ENCODE measurements around the gene CTNNA3.

Gene CTNNA3

DNA sequence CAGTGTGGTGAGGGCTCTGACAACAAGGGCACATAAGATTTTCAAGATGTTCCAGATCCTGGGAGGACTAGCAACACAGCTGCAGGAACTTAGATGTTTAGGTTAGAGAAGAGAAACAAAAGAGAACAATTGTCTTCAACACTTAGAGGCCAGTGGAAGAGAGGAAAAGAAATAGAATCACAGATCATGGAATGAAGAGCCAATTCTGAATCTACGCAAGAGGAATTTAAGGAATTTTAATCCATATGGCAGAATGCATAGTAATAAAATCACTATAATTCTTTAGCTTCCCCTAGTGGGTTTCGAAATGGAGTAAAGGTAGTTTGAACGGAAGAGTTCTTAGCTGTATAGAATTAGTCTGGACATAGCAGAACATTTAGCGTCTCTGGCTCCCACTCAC, 884.8 kb downstream of the CTNNA3 start:
- no peak for DNase-seq (ENCODE audit: low spot score)

DNA sequence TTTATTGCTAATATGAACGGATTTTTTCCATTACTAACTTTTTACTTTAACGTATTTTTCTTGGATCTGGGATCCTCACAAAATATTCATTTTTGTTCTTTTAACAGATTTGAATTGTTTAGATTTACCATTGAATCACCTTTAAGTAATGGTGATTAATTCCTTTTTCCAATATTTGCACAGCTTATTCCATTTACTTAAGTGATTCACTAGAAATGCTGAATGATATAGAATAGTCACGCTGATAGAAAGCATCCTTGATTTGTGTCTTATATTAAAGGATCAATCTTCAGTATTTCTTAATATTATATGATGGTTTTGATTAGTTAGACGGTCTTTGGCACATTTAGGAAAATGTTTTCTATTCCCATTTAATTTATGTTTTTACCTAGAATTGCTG, 886.6 kb downstream of the CTNNA3 start:
- DNase-seq (ENCODE audit: low spot score): no peak

DNA sequence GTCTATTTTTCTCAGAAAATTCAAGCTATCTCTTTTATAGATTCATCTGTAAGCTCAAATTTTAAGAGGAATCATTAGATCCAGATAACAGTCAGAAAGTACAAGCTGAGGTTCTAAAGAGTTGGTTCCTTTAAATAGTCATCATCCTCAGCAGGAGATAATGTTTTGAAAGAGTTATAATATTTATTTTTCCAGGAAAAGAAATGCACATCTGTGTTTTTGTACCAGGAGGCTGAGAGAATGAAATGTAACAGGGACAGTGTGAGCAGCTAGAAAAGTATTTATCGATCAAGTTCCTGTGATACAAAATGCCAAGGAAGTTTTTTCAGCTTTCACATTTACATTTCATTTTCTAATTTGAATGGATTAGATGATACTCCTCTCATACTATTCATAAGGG, 890.4 kb downstream of the CTNNA3 start:
- DNase-seq (ENCODE audit: low spot score): no peak

DNA sequence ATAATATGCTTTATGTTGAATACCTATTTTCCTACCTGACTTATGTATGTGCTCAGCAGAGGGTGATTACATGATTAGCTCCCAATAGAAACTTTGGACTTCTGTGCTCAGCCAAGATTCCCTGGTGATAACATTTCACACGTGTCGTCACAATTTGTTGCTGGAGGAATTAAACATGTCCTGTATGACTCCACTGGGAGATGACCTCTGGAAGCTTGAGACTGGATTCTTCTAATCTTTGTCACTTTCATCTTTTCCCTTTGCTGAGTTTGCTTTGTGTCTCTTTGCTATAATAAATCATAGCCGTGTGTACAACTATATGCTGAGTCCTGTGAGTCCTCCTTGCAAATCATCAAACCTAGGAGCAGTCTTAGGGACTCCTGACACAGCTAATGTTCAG, 891.0 kb downstream of the CTNNA3 start:
- no peak for DNase-seq (ENCODE audit: low spot score)

DNA sequence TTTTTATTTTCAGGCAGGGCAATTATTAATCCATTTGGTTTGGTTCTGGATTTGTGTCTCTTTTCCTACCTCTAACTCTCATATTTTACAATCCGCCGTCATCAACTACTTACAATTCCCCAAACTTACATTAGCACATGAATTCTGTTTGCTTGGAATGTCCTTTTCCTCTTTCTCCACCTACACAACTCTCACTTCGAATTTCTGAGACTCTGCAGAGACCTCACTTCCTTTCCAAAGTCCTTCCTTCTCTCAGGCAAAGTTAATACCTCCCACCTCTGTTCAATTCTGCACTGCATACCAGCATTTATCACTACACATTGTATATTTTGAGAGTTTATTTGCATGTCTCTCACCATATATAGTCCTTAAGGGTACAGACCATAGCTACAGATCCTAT, 892.8 kb downstream of the CTNNA3 start:
- DNase-seq (ENCODE audit: low spot score): no peak

DNA sequence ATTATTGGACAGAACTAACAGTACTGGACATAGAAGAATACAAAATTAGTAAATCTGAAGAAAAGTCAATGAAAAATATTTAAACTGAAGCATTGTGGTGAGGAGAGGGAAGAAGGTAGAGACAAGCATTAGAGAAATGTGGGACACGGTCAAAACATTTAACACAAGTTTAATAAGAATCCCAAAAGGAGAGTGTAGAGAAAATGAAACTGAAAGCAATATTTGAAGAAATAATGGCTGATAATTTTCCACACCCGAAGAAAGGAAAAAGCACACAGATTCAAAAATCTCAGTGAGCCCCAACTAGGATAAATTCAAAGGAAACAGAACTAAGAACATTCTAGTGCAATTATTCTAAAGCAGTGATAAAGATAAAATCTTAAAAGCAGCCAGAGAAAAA, 896.5 kb downstream of the CTNNA3 start:
- no peak for DNase-seq (ENCODE audit: low spot score)

DNA sequence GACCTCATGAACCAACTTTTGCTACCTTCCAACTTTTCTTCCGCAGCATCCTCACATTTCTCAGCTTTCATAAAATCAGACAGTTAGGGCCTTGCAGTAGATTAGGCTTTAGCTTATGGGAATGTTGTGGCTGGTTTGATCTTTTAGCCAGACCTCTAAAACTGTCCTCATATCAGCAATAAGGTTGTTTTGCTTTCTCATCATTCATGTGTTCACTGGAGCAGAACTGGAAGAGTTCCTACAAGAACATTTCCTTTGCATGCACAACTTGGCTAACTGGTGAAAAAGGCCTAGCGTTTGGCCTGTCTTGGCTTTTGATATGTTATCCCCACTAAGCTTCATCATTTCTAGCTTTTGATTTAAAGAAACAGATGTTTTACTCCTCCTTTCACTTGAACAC, 900.1 kb downstream of the CTNNA3 start:
- no peak for DNase-seq (ENCODE audit: low spot score)

DNA sequence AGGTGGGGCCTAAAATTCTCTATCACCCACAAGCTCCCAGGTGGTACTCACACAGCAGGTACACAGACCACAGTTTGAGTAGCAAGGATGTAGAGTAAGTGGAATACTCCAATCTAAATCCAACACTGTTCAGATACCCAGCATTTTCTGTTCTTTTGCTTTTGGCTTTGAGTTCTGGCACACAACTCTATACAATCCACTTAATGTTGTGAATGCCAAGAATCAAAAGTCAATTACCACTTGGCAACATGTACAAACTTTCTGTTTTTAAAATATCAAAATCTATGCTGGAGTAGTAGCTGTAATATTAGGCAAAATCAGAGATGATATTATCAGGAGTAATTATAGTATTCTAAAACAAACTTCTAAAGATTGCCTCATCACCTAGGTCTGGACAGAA, 903.6 kb downstream of the CTNNA3 start:
- no peak for DNase-seq (ENCODE audit: low spot score)

DNA sequence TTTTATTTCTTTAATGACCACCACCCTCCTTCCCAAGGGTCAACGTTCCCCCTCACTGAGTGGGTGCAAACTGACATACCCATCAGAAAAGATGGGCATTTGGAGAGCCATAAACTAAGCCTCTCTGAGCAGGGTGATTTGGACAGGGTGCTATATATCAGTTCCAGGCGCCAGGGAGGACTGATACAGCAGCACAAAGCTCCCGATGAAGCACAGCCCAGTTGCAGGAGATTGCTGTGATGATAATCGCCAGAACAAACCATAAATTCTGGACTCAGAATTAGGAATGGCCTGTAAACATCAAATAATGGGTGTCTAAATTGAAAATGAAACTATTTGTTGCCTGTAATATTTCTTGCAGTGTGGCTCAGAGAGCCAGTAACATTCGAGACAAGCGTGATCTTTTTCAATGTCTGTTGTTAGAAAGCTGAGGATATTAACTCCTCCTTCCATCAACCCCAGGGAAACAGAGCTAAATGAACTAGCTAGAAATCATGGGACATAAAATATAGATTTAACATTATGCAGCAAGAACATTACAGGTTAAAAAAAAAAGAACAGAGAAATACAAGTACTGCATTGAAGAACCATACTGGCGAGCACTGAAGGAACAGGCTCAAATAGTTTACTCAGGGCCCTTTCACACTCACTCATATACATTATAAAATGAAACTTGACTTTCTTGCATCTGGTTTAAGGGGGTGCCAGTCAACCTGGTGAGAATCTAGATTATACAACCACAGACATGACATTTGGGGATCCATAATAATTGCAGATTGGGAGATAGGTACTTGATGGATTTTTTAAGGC, 907.6 kb downstream of the CTNNA3 start:
- no peak for DNase-seq (ENCODE audit: low spot score)

DNA sequence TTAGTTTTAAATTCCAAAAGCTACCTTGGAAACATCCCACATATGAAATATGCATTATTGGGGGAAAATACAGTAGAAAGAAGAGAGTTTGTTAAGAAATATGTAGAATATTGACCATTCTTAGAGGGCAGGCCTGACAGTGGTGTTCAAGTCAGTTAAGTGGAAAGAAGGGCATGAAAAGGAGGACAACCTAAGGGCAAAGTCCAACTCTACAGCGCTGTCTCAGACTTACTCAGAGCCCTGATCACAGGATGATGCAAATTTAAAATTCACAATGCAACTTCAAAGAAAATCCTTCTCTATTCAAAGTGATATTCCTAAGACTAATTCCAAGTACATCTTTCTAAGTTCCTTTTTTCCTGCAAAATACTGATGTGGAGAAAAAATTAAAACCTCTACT, 909.3 kb downstream of the CTNNA3 start:
- no peak for DNase-seq (ENCODE audit: low spot score)

DNA sequence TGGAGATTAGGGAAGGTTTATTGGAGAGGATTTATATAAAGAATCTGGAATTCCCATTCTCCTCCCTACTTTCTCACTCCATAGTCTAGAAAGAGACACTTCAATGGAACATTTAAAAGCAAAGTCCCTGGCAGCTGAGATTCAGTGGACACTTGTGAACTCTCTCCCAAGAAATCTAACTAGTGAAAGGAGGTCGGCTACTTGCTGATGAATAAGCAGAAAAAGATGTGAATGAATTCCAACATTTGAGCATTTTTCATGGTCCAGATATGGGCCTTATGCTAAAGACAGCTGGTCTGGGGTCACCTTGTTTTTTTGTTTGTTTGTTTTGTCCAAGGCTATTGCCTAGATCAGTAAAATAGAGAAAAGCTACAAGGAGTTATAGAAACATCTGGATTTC, 911.2 kb downstream of the CTNNA3 start:
- DNase-seq (ENCODE audit: low spot score): no peak

DNA sequence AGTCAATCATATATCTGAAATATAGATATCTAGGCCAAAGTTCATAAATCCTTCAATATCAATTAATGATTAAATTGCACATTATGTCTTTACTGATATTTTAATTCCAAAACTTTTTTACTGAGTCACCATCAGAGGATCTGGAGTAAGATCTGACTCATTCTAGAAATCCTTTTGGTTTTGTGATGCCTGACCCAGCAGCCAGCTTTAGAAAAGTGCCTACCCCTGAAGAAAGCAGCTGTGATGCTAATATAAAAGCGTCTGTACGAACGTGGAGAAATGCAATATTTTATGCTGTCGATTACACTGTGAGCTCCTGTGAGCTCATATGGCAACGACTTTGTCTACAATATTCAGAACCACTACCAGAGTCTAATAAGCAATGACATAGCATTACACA, 912.7 kb downstream of the CTNNA3 start:
- no peak for DNase-seq (ENCODE audit: low spot score)

DNA sequence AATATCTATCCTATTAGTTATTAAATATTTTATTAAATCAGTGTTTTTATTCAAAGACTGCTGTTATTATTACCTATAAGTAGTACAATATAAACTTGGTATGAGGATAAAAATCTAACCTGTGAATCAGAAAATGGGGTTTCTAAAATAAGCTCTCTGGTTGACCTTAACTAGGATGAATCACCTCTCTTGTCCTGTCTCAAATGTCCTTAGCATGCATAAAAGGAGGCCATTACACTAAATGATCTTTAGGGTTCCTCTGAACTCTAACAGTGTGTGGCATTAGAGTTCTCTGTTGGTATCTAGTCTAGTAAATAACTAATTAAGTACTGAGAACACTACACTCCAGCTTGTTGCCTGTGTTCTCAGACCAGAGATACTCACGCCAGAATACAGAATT, 913.2 kb downstream of the CTNNA3 start:
- DNase-seq (ENCODE audit: low spot score): no peak

DNA sequence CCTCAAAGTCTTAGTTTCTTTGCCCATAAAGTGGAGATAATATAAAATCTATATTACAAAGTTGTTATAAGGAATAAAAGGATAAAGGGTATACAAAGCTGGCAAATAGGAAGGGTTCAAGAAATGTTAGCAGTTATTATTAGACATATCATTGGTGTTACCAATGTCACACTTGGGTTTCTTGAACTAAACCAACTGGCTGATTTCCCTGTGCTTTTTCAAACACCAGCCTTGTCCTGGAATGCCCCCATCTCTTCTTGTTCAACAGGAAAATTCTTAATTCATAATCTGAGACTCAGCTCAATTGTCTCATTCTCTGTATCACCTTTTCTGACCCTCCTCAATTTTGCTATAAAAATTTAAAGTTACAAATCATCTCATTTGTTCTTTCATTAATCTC, 913.9 kb downstream of the CTNNA3 start:
- DNase-seq (ENCODE audit: low spot score): no peak

DNA sequence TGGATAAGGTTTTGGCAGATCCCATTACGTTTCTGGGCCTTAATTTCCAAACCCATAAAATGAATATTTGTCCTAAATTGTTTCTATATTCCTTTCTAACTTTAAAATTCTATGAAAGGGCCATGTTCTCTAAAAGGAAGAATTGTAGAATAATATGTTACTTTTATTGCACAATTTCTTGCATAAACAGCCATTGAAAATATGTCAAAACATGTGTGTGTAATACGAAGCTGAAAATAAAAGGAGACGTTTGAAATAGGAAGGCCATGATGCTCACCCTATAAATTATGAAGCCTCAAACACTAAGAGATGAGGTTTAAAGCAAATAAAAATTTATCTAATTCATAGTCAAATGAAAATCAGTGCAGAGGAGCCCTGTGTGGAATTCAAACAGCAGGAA, 915.2 kb downstream of the CTNNA3 start:
- no peak for DNase-seq (ENCODE audit: low spot score)

DNA sequence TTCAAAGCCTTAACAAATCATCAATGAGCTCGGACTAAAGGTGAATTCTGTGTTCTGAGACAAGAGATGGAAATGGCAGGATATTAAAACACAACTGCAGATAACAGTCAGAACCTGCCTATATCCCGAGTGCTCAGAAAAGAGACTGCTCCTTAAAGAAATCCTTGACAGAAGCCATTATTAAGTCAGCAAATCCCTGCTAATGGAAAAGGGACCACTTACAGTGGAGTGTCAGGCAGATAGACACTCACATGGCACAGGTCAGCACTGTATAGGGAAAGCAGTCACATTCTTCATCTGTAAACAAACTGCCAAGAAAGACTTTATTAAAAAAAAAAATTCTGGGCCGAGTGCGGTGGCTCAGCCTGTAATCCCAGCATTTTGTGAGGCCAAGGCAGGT, 917.6 kb downstream of the CTNNA3 start:
- DNase-seq (ENCODE audit: low spot score): no peak

DNA sequence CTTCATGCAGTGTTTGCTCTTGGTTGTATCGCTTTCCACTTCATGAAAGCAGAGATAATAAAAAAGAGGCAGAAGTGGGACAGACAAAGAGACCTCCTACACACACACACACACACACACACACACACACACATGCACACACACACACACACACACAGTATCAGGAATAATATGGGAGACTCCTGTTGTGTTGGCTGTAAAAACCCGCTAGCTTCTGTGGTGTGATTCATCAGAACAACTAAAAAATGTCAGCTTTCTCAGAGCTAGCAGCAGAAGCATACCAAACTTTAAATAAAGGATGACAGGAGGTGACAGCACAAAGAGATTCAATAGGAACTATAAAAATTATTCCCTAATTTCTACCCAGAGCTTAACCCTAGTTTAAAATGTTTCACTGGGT, 918.3 kb downstream of the CTNNA3 start:
- no peak for DNase-seq (ENCODE audit: low spot score)

DNA sequence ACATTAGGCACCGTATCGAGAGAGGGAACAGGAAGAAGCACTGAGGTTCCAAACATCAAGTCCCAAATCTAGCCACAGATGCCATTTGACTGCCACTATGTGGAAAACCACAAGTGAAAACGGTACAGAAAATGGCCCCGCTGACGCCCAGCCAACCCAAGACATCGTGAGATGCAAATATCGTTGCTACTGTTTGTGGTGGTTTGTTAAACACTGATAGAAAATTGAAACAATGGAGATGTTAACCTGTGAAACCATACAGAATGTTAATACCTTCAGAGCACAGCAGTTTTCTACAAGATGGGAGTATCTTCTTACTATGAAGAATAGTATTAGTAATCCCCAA, 922.5 kb downstream of the CTNNA3 start:
- DNase-seq (ENCODE audit: low spot score): no peak

DNA sequence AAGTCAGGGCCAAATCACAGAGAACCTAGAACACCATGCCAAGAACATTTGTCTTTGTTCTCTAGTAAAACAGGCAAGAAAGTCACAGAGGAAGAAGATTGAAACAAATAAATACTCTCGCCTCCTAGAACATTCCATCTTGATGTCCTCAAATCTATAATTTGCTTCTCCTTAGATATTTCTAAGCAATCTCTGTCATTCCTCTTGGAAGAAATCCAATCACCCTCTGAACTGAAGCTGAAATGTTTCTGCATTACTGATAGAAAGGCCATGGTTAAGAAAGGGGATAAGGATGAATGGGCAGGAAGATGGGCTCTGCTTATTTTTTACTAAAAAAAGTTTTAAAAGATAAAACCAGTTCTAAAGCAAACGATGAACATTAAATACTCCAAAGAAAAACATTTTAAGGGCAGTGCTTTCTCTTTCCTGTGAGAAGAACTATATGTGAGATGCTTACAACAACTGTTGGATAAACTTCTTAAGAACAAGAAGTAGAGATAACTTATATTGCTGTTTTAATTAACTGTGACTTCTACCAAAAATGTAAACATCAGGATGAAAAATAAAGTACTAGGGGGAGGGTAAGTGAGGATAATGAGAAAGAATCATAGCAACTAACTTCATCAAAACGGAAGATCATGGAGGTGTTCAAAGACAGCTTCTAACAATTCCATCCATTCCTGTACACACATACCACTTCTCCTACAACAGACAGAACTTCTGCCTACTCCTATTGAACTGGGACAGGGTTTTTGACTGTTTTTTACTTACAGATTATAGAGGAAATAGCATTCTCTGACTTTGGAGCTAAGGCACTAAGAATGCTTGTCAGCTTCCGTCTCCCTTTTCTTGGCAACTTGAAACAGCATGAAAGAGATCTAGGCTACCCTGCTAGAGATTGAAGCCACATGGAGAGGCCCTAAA, 923.2 kb downstream of the CTNNA3 start:
- DNase-seq (ENCODE audit: low spot score): no peak

DNA sequence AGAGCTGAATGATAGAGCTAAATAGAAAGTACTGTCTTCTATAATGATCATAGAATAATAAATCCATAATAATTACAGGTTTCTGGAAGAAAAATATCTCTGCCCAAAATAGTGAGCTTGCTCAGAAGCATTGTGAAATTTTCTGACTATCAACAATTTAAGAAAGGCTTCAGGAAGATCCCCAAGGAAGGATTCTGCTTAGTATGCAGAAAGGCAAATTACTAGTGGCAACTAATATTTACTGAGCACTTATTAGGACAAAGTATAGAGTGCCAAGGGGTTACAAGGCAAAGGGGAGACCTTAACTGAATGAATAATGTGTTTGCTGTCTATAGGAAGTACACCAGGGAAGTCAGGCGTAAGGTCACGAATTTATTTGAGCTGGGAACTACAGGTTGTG, 928.3 kb downstream of the CTNNA3 start:
- no peak for DNase-seq (ENCODE audit: low spot score)

DNA sequence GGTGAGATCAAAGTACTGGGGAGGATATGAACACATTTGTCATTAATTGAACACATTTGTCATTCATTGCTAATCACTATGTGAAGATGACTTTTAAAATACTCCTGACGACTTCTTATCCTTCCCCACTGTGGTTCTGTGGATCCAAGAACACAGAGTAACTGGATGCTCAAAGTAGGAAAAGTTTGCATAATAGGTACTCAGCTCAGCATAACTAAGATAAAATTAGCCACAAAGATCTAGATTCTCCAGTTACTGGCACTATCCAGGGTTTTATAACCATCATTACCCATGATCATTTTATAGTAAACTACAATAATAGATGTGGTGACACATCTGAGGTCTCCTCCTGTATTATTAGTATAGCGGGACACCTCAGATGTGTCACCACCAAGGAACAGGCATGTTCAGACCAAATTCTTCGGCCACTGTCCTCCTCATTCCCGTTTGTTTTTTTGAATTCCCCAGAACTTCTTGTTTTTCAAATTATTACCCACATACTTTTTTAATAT, 933.7 kb downstream of the CTNNA3 start:
- DNase-seq (ENCODE audit: low spot score): no peak

DNA sequence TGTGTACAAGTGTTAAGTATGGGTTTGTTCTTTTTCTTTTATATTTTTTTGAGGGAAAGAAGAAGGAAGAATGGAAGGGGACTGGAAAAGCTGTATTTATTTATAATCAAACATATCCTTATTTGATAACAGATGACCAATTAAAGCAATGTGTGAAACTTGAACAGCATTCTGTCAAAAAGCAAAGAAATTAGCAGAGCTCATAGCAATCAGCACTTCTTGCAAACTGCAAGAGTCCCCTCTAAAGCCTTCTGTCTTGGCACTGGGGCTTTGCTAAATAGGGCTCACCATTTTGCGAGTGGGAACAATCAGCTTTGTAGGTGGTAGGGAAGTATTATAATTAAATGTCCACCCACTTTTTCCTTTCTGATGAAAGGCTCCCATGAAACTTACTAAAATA, 935.1 kb downstream of the CTNNA3 start:
- no peak for DNase-seq (ENCODE audit: low spot score)

DNA sequence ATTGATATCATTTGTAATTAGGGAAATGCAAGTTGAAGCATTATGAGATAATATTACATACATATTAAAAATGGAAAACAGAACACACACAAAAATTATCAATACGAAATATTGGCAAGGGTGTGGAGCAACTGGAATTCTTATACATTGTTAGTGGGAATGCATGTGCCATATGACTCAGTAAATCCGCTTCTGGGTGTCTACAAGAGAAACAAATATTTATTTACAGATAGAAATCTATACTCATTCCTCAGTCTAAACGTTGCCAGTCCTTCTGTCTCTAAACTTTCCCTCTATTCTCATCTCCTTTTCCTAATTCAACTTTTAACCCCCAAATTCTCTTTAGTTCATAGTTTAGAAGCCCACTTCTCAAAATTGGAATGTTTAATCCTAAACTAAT, 940.5 kb downstream of the CTNNA3 start:
- DNase-seq (ENCODE audit: low spot score): no peak

Measured in NAMALWA (cell line).